GM21717 (cell line): ENCODE measurements around the gene MTHFD2.
"Not testable (repeated sequence)": the region's sequence is repeated elsewhere in the genome, so short reads cannot be mapped to it uniquely, and the experiment has no call there.

Source experiments
- ATAC-seq: cut with Tn5 transposase; IDR thresholded peaks from one replicate; pipeline ENCODE4 v1.9.1; 2021; ENCODE audit warnings: mild to moderate bottlenecking, moderate library complexity; ENCODE audit not compliant: unreplicated experiment

MTHFD2 gene

DNA sequence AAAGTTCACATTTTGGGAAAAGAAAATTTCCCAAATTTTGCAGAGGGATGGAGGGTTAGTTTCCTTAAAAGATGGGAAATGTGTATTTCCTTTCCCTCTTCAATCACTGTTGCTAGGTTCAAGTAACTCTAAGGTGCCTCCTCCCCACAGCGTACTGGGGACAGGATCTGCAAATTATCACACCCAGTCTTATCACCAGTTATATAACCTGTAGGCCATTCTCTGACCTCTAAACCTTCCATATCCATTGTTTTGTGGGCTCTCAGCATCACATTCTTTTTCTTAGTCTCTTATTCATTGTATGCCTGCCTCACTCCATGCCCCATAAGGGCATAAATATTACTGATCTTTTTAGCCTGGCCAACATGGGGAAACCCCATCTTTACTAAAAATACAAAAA, 3.6 kb upstream of the MTHFD2 start:
- no peak for ATAC-seq

DNA sequence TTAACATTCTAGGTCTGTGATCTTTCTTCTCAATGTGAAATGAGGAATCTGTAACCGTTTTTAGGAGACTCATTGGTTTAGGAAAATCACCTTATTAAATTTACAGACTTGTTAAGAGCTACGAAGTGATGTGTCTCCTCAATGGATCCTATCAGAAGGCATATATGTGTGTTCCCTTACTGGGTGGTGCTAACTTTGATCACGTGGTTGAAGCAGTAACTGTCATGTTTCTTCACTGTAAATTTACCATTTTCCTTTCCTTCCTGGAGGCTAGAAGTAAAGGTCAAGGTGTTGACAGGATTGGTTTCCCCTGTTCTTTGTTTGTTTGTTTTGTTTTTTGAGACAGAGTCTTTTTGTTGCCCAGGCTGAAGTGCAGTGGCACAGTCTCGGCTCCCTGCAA, 1.4 kb upstream of the MTHFD2 start:
- no peak for ATAC-seq

DNA sequence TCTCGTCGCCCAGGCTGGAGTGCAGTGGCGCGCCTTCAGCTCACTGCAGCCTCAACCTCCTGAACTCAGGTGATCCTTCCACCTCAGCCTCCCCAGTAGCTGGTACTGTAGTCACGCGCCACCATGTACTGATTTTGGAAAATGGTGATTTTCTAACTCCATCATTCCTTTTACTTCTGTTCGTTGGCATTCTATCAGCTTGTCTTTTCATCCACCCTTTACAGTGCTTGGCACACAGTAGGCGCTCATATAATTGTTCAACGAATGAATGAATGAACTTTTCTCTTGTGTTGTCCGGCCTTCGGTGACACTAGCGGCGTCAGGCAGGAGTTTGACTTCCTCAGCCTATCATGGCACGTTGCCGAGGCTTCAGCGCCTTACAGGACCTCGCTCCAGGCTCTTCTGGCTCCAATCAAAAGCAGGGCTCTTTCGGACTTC, 373 bp upstream of the MTHFD2 start:
- peak; percentile 1 for ATAC-seq

DNA sequence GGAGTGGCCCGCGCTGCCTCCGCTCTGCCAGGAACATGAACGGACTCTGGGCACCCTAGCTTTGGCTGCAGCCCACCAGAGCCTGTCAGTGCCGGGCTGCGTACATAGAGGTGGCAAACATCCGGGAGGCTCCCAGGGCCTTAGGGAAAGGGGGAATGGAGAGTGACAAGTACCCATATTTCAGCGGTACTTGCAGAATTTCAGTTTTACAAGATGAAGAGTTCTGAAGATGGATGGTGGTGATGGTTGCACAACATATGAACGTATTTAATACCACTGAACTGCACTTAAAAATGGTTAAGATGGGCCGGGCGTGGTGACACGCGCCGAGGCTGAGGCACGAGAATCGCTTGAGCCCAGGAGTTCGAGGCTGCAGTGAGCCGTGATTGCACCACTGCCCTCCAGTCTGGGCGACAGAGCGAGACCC, 873 bp downstream of the MTHFD2 start:
- no peak for ATAC-seq

DNA sequence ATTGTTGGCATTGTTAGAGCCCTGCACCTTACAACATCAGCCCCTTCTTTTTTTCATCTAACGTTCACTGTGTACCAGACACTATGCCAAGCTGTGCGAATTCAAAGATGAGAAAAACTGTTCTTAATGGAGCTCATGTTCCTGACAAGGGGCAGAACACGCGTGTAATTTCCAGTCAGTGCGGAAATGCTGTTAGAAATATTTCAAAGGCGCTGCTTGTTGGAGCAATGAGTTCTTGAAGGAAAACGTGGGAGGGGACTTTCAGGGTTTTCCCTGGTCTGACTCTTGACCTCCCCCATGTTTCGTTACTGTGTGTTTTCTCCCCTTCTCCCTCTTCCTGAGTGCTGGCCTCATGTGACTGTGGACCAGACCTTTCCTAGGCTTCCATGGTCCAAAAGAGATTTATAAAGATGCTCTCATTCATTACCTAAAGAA, 1.5 kb downstream of the MTHFD2 start:
- no peak for ATAC-seq

DNA sequence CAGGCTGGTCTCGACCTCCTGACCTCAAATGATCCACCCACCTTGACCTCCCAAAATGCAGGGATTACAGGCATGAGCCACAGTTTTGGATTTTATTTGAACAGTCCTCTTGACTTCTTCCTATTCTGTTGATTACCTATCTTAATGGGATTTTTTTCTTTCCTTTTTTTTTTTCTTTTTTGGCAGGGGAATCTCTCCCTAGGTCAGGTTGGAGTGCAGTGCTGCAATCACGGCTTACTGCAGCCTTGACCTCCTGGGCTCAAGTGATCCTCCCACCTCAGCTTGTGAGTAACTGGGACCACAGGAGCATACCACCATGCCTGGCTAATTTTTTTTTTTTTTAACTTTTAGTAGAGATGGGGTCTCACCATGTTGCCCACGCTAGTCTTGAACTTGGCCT, 2.8 kb downstream of the MTHFD2 start:
- ATAC-seq = no peak

DNA sequence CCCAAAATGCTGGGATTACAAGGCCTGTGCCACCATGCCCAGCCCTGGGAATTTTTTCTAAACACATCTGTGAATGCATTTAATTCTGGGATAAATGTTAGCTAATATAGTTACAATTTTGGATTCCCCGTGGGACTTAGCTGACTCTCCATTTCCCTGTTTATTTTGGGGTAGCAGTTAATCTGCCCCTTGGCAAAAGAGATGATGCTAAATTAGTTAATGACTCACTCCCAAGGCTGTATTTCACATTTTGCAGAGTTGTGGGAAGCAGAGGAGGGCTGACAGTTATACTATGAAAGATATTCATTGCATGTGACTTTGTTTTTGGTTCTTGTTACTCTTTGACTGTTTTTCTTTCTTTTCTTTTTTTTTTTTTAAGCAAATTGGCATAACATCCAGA, 3.2 kb downstream of the MTHFD2 start:
- no peak for ATAC-seq

DNA sequence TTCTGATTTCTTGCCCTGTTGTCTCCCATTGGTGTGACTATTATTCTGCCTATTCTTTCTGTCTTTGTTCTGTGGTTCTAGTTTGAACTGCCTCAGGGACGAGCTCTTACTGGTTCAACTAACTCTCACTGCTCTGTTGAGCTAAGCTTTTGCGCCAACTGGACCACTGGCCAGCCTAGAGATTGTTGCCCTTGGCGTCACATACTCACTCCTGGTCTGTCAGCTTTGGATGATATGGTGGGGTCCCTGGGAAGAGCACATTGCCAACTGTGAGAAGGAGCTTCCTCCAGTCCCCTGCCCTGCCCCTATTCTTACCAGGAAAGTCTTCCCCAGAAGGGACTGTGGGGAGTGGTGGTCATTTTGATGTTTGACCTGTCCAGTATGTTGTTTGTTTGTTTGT, 6.0 kb downstream of the MTHFD2 start:
- ATAC-seq = no peak

DNA sequence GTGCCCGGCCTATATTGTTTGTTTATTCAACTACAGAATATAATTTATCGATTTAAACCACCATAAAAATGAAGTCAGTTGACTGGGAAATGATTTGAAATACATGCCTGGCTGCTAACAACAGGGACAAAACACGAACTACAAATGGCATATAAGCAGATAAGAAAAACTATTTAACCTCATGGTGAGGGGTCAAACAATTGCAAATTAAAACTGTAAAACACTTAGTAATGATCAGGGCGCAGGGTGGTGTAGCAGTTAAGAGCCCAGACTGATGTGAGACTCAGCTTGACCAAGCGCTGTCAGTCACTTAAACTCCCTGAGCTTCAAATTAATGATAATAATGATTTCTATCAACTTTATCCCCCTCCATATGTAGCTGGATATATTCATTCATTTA, 6.7 kb downstream of the MTHFD2 start:
- no peak for ATAC-seq

DNA sequence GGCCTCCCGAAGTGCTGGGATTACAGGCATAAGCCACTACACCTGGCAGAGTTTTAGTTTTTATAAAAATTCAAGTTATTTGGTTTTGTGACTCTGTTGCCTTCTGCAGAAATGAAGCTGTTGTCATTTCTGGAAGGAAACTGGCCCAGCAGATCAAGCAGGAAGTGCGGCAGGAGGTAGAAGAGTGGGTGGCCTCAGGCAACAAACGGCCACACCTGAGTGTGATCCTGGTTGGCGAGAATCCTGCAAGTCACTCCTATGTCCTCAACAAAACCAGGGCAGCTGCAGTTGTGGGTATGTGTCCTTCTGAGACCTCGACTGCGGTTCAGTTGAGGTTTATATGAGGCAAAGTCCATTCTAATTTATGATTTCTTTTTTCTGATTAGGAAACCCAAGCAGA, 7.2 kb downstream of the MTHFD2 start:
- ATAC-seq = no peak

DNA sequence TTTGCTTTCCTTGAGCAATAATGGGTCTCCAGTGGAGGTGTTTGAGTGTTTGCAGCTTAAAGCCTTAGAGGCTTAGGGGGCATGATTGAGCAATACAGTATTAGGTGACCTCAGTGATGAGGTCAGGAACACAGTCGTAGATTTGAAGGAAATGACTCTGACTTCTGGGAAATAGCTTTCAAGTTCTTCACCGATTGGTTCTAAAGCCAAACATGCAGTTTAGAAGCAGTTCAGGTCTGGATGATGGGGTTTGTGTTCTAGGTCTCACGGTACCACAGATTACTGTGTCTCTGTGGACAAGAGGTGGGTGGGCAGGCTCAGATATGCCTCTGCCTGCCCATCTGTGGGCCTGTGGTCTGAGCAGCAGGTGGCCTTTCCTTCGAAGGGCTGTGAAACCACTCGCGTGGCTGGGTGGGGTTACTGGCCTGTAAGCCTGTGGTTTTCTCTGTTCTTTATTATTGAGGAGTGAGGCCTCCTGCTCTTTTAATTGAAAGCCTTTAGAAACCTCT, 7.8 kb downstream of the MTHFD2 start:
- ATAC-seq = peak; percentile 59

DNA sequence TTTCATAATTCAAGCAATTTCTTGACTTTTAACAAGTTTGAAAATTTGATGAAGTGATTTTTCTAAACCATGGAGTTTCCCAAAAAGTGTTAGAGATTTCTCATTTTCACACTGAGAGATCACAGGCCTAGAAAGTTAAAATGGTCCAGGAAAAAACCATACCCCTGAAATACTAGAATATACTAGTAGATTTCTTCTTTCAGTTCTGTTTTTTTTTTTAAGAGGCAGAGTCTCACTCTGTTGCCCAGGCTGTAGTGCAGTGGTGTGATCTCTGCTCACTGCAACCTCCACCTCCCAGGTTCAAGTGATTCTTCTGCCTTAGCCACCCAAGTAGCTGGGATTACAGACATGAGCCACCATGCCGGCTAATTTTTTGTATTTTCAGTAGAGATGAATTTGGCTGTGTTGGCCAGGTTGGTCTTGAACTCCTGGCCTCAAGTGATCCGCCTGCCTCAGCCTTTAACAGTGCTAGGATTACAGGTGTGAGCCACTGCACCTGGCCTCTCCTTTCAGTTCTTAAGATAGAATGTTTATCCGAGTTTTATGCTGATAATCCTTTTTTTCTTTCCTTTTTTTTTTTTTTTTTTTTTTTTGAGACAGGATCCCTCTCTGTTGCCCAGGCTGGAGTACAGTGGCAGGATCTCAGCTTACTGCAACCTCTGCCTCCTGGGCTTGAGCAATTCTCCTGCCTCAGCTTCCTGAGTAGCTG, 14.4 kb downstream of the MTHFD2 start:
- no peak for ATAC-seq

DNA sequence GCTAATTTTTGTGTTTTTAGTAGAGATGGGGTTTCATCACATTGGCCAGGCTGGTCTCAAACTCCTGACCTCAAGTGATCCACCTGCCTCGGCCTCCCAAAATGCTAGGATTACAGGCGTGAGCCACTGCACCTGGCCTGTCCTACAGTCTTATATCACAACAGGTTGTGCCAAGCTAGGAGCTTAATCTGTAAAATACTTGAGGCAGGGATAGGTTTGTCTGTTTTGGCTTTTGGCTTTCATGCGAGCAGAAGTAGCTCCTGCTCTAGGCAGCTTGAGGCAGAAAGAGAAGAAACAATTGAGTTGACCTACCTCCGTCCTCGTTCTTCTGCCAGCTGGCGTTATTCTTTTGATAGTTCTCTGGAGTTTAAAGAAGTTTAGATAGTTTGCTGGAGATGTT, 17.4 kb downstream of the MTHFD2 start:
- ATAC-seq = not testable (repeated sequence)

DNA sequence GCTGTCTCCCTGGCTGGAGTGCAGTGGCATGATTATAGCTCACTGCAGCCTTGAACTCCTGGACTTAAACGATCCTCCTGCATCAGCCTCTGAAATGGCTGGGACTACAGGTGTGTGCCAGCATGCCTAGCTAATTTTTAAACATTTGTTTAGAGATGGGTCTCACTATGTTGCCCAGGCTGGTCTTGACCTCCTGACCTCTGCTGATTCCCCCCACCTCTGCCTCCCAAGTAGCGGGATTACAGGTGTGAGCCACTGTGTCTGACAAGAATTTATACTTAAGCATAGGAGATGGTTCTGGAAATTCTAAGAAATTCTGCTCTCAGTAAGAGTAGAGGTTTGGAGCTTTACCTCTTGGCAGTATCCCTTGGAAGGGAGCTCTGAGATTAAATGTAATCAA, 18.2 kb downstream of the MTHFD2 start:
- no peak for ATAC-seq

DNA sequence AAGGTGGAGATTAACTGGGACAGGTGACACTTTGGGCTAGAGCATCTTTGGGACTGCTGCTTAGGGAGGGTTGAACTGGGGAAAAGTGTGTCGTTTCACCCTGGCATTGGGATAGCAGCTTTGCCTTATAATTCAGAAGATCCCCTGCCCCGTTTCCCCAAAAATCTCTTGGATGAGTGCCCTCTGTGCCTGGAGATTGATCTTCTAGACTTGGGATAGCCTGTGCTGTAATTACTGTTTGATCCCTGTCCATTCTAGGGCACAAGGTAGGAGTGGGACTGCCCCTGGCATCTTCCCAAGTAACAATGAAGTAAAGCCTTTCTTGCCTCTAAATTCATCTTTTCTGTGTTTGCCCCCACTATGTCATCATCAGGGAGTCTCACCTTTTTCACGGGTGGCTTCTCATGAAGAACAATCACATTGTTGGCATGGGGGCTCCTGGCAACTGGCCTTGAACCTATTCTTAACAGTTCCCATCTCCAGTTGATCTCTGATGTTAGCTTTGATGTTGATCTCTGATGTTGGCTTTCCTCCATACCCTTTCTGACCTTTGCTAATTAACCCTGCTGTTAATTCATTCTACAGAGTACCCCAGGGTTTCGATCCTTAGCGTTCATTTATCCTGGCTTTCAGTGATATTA, 21.6 kb downstream of the MTHFD2 start:
- no peak for ATAC-seq

DNA sequence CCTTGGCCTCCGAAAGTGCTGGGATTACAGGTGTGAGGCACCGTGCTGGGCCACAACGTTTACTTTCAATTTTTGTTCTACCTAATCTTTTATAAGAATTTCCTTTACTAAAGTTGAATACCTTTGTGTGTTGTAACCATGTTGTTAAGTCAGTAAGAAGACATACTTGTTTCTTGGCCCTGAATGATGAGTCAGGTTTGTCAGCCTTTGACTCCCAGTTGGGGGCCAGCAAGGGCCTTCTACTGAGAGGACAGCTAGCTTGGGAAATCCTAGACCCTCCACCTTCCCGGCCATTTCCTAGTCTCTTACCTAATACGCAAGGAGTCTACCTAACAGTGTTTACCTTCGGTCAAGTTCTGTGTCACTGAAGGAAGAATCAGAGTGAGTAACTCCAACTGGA, 22.7 kb downstream of the MTHFD2 start:
- no peak for ATAC-seq

DNA sequence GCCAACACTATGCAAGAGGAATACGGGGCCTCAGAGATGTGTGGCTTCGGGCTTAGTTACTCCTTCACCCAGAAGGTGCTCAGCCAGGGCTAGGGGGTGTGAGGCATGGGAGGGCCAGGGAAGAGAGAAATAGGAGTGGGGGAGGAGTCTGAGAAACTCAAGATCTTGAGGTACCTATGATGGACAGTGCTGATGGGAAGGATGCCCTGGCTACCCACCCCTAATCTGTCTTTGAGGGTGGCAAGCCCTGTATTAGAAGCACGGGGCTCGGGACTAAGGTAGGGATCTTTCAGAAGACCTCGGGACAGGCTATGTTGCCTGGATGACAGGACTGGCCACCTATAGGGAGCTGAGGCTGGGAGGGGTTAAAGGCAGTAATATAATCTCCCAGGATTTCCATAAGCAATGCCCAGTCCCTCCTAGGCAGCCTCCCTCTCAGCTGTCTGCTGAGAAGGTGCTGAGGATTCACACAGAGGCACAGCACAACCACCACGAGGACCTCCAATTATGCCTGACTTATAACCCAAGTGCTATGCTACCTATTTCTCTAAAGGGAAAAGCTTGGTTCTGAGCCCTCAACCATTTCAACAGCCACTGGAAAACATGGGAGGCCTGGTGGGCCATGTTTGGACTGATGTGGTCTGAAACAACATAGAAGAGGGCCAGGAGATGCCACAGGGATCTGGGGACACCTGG, 23.3 kb downstream of the MTHFD2 start:
- no peak for ATAC-seq

DNA sequence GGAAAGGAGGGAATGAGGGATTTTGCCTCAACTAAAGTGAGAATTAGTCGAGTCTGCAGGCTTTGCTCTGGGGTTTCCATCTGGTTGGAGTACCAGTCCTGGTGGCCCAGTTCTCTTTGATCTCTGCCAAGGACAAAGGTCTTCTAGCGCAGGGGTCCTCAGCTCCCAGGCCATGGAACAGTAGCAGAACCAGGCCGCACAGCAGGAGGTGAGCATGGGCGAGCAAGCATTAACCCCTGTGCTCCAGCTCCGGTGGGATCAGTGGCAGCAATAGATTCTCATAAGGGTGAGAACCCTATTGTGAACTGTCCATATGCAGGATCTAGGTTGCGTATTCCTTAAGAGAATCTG, 23.9 kb downstream of the MTHFD2 start:
- ATAC-seq = no peak

DNA sequence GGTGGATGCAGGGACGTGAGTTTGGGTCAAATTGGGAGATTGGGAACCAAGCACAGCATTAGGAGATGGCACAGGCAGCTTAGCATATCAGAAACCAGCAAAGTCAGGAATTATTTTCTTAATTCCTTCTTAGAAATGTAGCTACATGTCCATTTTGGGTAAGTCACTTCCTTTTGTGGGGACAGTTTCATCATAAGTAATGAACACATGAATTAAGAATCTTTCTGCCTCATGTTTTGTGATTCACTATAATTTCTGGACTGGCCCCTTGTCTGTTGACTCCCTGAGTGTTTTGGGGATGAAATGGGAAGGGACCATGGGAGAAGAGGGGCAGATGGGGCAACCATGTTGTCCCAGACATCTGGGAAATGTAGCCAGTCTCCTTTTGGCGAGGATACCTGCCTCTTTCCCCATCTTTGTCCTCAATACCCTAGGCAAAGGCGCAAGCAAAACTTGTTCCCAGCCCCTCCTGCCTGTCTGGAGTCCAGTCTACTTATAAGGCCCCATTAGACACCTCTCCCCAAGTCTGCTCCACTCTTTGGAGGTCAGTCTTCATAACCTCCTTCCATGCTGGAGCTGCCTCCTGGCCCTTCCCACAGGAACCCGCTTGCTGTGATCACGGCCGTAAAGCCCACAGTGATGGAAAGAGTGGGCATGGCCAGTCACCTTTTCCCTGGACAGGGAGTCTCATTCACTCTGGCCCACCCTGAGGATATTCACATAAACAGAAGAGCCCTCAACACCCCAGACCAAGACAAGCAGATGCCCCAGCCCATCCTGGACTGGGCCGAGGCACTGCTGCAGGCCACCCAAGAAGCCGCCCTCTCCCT, 25.7 kb downstream of the MTHFD2 start:
- no peak for ATAC-seq

DNA sequence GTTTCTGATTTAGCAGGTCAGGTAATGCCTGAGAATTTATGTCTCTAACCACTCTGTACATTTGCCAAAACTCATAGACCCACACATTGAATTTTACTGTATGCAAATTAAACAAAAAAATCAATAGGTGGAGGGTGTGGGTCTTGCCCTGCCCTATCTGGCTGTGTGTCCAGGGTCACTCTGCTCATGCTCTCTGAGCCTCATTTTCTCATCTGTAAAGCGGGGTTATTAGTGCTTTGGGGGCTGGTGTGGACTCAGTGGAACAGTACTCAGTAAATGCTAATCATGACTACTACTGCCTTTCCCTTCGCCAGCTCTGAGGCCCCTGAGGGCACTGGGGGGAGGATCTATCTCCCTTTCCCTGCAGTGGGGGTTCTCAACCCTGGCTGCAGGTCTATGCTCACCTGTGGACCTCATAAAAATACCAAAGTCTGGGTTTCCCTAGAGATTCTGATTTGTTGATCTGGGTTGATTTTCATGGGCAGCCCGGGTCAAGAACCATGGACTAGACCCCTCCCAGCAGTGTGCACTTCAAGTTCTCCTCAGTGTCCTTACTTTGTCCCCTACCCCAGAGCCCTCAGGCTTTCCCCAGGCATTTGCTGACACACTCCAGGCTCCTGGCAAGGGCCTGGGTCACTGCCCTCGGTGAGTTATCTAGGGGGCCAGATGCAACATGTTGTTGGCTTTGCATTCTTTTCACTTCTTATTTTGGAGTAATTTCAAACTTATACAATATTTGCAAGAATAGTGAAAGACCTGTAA, 27.5 kb downstream of the MTHFD2 start:
- no peak for ATAC-seq
